T-helper 2 cell treated with Interferon-gamma antibody and Interleukin-4, amounts not matched to agents 100 ng/mL and 5 ng/mL, for 36 hours (primary cell): Measurements from ENCODE around the gene NLRP12. TPM values are rescaled to one million over a fixed set of nuclear protein-coding genes. Genes with fewer than 3 reads are reported as not detected.
"Not testable (repeated sequence)": the region's sequence is repeated elsewhere in the genome, so short reads cannot be mapped to it uniquely, and the experiment has no call there.

ENCODE experiments used
- intact Hi-C: fragments of 100-400 bp; cut with micrococcal nuclease; formaldehyde crosslinking; loops from one replicate; pipeline ENCODE4 v1.15.1; 2023
- total RNA-seq: library from RNA; stranded (reverse); gene quantifications from 2 replicates; pipeline ENCODE4 v1.2.3, GENCODE V29; 2022

The NLRP12 gene
- not detected in 2 replicates for total RNA-seq

- intact Hi-C loops: no loop called here
These were observed at the start of gene NLRP12 for GRCh38 chr19:53824134-53824611. TSS of gene NLRP12 (minus strand) at chr19:53824314. CDS start at chr19:53824174, 140 bp downstream.

- intact Hi-C loops: no loop called here
These were observed 48.6 kb upstream of the NLRP12 start for GRCh38 chr19:53872762-53873161.

GRCh38 chr19:53871454-53871853 is 47.3 kb upstream of the NLRP12 start:
- intact Hi-C loops: no loop called here

GRCh38 chr19:53870485-53870844 is 46.4 kb upstream of the NLRP12 start:
- intact Hi-C loops: no loop called here

- intact Hi-C loops: loop anchor here (1.0 to 5.0 kb wide), 8 partner anchors 9 to 1782 kb away; partner anchors contain the start of genes CNOT3, LENG9, PRPF31 and TFPT
These were observed 45.8 kb upstream of the NLRP12 start for GRCh38 chr19:53869805-53870484.

- intact Hi-C loops: loop anchor here (1.0 to 5.0 kb wide), 8 partner anchors 10 to 1783 kb away; partner anchors contain the start of genes CNOT3, LENG9, PRPF31 and TFPT
These were observed 45.0 kb upstream of the NLRP12 start for GRCh38 chr19:53868892-53869804.

- intact Hi-C loops: loop anchor here (2.0 to 5.0 kb wide), 6 partner anchors 247 to 1784 kb away; partner anchors contain the start of genes CNOT3, LENG9, PRPF31 and TFPT
These were observed 44.2 kb upstream of the NLRP12 start for GRCh38 chr19:53868091-53868891.

- intact Hi-C loops: loop anchor here (1.0 to 5.0 kb wide), 9 partner anchors 14 to 1785 kb away; partner anchors contain the start of genes CNOT3, LENG9, MBOAT7 and PRPF31
These were observed 43.3 kb upstream of the NLRP12 start, which contains the start of gene MYADM for GRCh38 chr19:53867225-53868090. TSS of gene MYADM (plus strand) at chr19:53867883. CDS start at chr19:53873530, 5,647 bp downstream.

- intact Hi-C loops: loop anchor here (1.0 to 5.0 kb wide), 7 partner anchors 14 to 1785 kb away; partner anchors contain the start of genes LENG9, MBOAT7 and ZNF160
These were observed 42.7 kb upstream of the NLRP12 start for GRCh38 chr19:53866865-53867224.

- intact Hi-C loops: loop anchor here (5.0 kb wide), 4 partner anchors 344 to 1786 kb away; partner anchors contain the start of genes LENG9 and ZNF160
These were observed 42.1 kb upstream of the NLRP12 start for GRCh38 chr19:53865918-53866864.

GRCh38 chr19:53865523-53865917 is 41.4 kb upstream of the NLRP12 start:
- intact Hi-C loops: loop anchor here (5.0 kb wide), 4 partner anchors 343 to 1787 kb away; partner anchors contain the start of genes LENG9 and ZNF160

GRCh38 chr19:53864308-53864836 is 40.3 kb upstream of the NLRP12 start:
- intact Hi-C loops: no loop called here

GRCh38 chr19:53853707-53854106 is 29.6 kb upstream of the NLRP12 start:
- intact Hi-C loops: loop anchor here (1.0 to 2.0 kb wide), 2 partner anchors 14 to 27 kb away; partner anchors contain the start of gene MYADM

GRCh38 chr19:53849237-53849676 is 25.1 kb upstream of the NLRP12 start:
- intact Hi-C loops: no loop called here

GRCh38 chr19:53847555-53847954 is 23.4 kb upstream of the NLRP12 start:
- intact Hi-C loops: no loop called here

GRCh38 chr19:53844849-53845246 is 20.7 kb upstream of the NLRP12 start:
- intact Hi-C loops: no loop called here

GRCh38 chr19:53840914-53841313 is 16.8 kb upstream of the NLRP12 start:
- intact Hi-C loops: not testable (repeated sequence)

- intact Hi-C loops: not testable (repeated sequence)
These were observed 16.1 kb upstream of the NLRP12 start for GRCh38 chr19:53840241-53840640.
